Lung (tissue), 12 donors: ENCODE measurements around the gene SPTBN1. TPM values are rescaled to one million over a fixed set of nuclear protein-coding genes. Genes with fewer than 3 reads are reported as not detected.

Experiments
- ATAC-seq: fragments of 200-7000 bp; cut with Tn5 transposase; one replicate; pipeline ENCODE4 v1.9.1; 2020; ENCODE audit warnings: moderate number of reproducible peaks; ENCODE audit not compliant: insufficient read depth, low FRiP score
- DNase-seq, 3 donors: peaks; one replicate each; pipeline ENCODE4 v3.0.0-alpha.2; 2013 to 2017
- H3K27ac ChIP-seq, 2 donors: one replicate each; pipeline ENCODE4 v1.5.1; 2013; ENCODE audit warnings: mild to moderate bottlenecking in 2 of 2, moderate library complexity in 2 of 2, control low read depth in 1 of 2, inconsistent platforms in 1 of 2, low read depth in 1 of 2, low read length in 1 of 2
- H3K27me3 ChIP-seq, 3 donors: one replicate each; pipeline ENCODE4 v1.5.1; 2013; ENCODE audit warnings: low read length in 2 of 3; ENCODE audit not compliant: control insufficient read depth in 3 of 3, insufficient read depth in 3 of 3
- H3K36me3 ChIP-seq, 4 donors: one replicate each; pipeline ENCODE4 v1.5.1; 2013; ENCODE audit warnings: low read length in 4 of 4, mild to moderate bottlenecking in 1 of 4, moderate library complexity in 1 of 4; ENCODE audit not compliant: control insufficient read depth in 4 of 4, insufficient read depth in 4 of 4
- H3K4me1 ChIP-seq, 5 donors: one replicate each; pipeline ENCODE4 v1.5.1; 2013; ENCODE audit warnings: low read length in 5 of 5, mild to moderate bottlenecking in 2 of 5, moderate library complexity in 1 of 5; ENCODE audit not compliant: control insufficient read depth in 5 of 5, insufficient read depth in 5 of 5
- H3K4me3 ChIP-seq: one replicate; pipeline ENCODE4 v1.5.1; 2013; ENCODE audit warnings: mild to moderate bottlenecking, control low read depth, moderate library complexity
- H3K9ac ChIP-seq, 2 donors: one replicate each; pipeline ENCODE4 v1.5.1; 2013; ENCODE audit warnings: low read length in 2 of 2, control low read depth in 1 of 2; ENCODE audit not compliant: insufficient read depth in 1 of 2
- H3K9me3 ChIP-seq, 4 donors: one replicate each; pipeline ENCODE4 v1.5.1; 2013; ENCODE audit warnings: low read length in 3 of 4, mild to moderate bottlenecking in 1 of 4, moderate library complexity in 1 of 4; ENCODE audit not compliant: control insufficient read depth in 4 of 4, insufficient read depth in 3 of 4
- CTCF ChIP-seq: IDR thresholded peaks from 2 replicates; pipeline ENCODE4 v1.5.1; 2012; ENCODE audit warnings: mild to moderate bottlenecking; ENCODE audit errors: control extremely low read depth, extremely low read depth
- WGBS, 2 donors: extraction: QIAGEN DNeasy Blood & Tissue Kit; methylation state at CpG; one replicate each; pipeline ENCODE4 v1.1.7; 2013; 5-methylcytosine and 5-hydroxymethylcytosine counted together
- polyA plus RNA-seq, 2 donors: library from polyadenylated mRNA; stranded (reverse); fragments of 200-250 nt; gene quantifications; one replicate each; pipeline ENCODE4 v1.2.1, GENCODE V29; 2013
- total RNA-seq, 2 donors: library from RNA; depleted of rRNA in 1 of 2; stranded (reverse); fragments of >200 nt in 1 of 2; gene quantifications; one replicate each; pipeline ENCODE4 v1.2.1, GENCODE V29; 2014 to 2021
- donor health status: control.
- donor health status: control.
- donor health status: Bipolar disorder and iron deficiency.
- donor health status: healthy.
- donor health status: DM: yes; HTN: yes; CAD: no.

Gene SPTBN1
- total and polyA plus RNA-seq, 4 donors = 89.4 to 715 (median 275) TPM

DNA sequence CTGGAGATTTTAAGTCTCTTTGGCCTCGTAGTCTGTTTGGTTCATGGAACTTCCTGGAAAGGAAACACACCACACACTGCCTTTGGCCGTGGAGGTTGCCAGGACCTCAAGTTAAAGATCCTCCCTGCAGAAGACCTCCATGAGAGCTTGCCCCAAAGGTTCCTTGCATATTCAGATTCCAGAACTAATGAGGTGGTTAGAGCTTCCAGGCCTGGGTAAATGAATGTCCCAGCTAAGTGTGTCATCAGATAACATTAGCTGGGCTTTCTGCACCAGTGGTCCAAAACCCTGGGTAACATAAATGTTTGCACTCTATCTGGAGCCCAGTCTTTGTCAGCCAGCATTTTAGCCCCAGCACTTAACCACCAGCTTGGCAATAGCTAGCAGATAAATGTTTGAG is 145.2 kb downstream of the SPTBN1 start:
- peaks cover 34 to 88% (median 49%) of the 10 kb centered on the region in 5 donors for H3K4me1 ChIP-seq

GRCh38 chr2:54602736-54603322 is 146.7 kb downstream of the SPTBN1 start:
- 39 to 58% methylated on average over 5 of the region's 5 CpGs for WGBS, 2 donors
- peak overlapping the region; percentile 48 to 81 for H3K27ac ChIP-seq
- no peaks in the 10 kb centered on the region for H3K9me3 ChIP-seq
- peaks cover 0 to 33% (median 20%) of the 10 kb centered on the region in 4 donors for H3K36me3 ChIP-seq
- no peak overlapping the region for H3K4me3 ChIP-seq
- DNase-seq = no peak
- no peak for TF ChIP-seq CTCF
- H3K4me1 ChIP-seq = peaks cover 30 to 83% (median 36%) of the 10 kb centered on the region in 5 donors
- H3K9ac ChIP-seq = peak overlapping the region in 1 of 2 donors; percentile 3
- no peak for ATAC-seq
- H3K27me3 ChIP-seq = no peaks in the 10 kb centered on the region

More for the DNA sequence above, 145.2 kb downstream of the SPTBN1 start:
- peaks cover 0 to 34% (median 20%) of the 10 kb centered on the region in 4 donors for H3K36me3 ChIP-seq
- H3K9ac ChIP-seq = no peak overlapping the region
- DNase-seq = no peak
- no peak overlapping the region for H3K4me3 ChIP-seq
- peak overlapping the region; percentile 52 to 58 for H3K27ac ChIP-seq
- no peaks in the 10 kb centered on the region for H3K27me3 ChIP-seq
- ATAC-seq = no peak
- H3K9me3 ChIP-seq = no peaks in the 10 kb centered on the region
- TF ChIP-seq CTCF = no peak
- WGBS, 2 donors = 24 to 29% methylated on average over 2 of the region's 2 CpGs

DNA sequence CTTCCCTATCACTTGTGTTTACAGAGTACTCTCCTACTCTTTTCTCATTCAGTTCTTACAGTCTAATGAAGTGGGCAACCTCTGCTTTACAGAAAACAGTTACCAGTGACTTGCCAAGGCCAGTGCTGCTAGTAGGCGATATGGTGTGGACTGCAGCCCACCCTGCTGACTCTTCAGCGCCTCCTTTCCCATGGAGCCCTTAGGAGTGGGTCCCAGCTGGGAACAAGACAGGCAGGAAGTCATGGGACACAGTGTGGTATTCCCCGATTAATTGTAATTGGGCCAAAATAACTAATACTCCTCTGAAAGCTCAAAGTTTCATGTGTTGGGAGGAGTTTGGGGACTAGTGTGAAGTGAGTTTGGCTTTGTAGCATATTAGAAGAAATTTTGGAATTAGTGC is 147.2 kb downstream of the SPTBN1 start:
- Histone ChIP-seq H3K4me3 (no peak overlapping the region), H3K27ac (peak overlapping the region; percentile 48 to 81), H3K27me3 (no peaks in the 10 kb centered on the region), H3K9me3 (no peaks in the 10 kb centered on the region), H3K9ac (no peak overlapping the region), H3K4me1 (peaks cover 30 to 82% (median 36%) of the 10 kb centered on the region in 5 donors), H3K36me3 (peaks cover 0 to 29% (median 17%) of the 10 kb centered on the region in 4 donors)
- ATAC-seq = peak; percentile 21
- no peak for TF ChIP-seq CTCF
- WGBS, 2 donors = 46 to 51% methylated on average over 3 of the region's 3 CpGs
- DNase-seq = peak in 1 of 3 donors; percentile 66
